DMS53 (cell line): ENCODE data around the gene LPP.

Experiments
- DNase-seq: peaks from one replicate; lab custom pipeline; 2025; lab: John Stamatoyannopoulos, UW

The LPP gene

GRCh38 chr3:188916934-188917401 is 763.0 kb downstream of the LPP start:
- no peak for DNase-seq

- no peak for DNase-seq
These were observed 764.1 kb downstream of the LPP start for GRCh38 chr3:188918093-188918492.

GRCh38 chr3:188923671-188924070 is 769.7 kb downstream of the LPP start:
- DNase-seq, result no peak

- no peak for DNase-seq
These were observed 771.4 kb downstream of the LPP start for GRCh38 chr3:188925376-188925775.

GRCh38 chr3:188926111-188926510 is 772.2 kb downstream of the LPP start:
- DNase-seq, result no peak

DNA sequence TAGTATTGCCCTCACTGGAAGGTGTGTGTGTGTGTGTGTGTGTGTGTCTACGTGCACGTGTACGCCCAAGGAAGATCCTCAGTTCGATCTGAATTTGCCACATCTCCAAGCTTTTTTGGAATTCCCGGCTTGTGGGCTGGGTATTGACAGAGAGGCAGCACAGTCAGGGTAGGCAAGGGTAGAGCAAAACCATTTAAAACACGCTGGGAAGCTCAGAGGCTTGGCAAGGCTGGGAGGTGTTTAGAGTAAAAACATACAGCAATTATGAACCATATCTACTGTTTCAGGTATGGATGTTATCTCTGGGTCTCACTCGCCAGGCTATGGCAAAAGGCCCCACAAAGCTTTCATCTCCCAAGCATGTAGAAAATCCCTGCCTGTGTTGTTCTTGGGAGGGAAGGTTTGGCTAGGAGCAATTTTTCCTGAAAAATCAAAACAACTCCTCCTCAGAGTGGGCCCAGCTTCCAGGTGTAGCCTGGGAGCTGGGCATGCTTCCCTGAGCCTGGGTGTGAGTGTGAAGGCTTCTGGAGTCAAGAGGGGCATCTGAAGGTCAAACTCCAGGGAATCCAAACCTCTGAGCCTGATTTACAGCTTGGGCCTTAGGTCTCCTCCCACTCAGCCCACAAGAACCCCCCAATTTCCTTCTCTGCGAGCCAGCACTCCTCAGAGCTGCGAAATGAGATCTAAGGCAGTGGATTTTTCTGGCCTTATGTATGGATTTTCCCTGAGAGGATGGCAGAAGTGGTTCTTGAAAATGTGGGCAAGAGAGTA is 773.0 kb downstream of the LPP start:
- no peak for DNase-seq

GRCh38 chr3:188927971-188928370 is 774.0 kb downstream of the LPP start:
- no peak for DNase-seq

GRCh38 chr3:188929137-188929536 is 775.2 kb downstream of the LPP start:
- peak; percentile 63 for DNase-seq

- no peak for DNase-seq
These were observed 777.1 kb downstream of the LPP start for GRCh38 chr3:188931036-188931435.

DNA sequence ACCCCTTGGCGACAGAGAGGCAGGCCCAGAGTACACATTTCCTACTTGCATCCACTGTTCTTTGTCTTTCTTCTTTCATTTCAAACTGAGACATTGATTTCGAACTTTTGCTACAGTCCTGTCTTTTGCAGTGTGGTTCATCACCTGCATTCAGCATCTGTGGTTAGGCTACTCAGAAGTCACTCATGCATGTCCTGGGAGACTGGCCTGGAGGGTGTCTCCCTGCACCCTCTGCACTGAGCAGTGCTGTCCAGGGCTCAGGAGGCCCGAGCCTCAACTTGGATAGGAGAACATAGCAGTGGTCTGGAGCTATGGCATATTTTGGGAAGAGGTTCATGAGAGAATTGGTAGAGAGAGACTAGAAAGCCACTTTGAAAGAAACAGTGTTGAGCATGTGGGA is 777.6 kb downstream of the LPP start:
- DNase-seq, result peak; percentile 7

DNA sequence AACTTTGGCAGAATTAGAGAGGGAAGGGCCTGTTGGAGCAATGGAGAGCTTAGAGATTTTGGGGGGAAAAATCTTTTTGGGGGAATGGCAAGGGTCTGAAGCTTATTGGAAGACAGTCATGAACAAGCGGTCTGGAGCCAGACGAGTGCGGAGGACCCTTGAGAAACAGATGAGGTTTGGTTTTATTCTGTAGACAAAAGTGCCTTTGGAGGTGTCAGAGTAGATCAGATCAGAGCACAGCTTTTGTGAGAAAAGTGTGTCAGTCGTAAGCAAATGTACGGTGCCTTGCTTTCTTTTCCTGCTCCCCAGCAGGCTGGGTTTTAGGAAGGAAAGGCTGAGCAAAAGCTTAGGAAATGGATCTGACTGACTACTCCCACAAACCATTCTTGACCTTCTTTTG is 781.0 kb downstream of the LPP start:
- no peak for DNase-seq

DNA sequence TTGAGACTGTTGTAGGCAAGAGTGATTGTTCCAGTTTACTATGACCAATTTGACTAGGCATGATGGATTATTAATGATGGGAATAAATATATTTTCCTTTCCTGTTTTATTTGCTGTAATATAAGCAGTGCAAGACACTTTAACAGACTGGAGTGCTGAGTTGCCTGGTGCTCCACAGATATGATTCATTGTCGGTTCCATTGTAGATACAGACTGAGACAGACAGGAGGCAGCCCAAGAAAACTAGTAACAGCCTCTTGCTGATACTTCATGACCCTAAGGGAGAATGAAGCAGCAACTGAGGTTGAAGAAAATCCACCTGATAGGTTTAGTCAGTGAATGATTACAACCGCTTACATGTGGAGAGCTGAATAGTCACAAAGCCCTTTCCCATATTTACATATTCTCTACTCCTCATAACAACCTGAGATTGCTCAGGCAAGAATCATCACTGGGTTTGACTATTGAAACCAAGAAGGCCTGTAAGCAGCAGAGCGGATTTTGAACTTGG is 782.7 kb downstream of the LPP start:
- no peak for DNase-seq

DNA sequence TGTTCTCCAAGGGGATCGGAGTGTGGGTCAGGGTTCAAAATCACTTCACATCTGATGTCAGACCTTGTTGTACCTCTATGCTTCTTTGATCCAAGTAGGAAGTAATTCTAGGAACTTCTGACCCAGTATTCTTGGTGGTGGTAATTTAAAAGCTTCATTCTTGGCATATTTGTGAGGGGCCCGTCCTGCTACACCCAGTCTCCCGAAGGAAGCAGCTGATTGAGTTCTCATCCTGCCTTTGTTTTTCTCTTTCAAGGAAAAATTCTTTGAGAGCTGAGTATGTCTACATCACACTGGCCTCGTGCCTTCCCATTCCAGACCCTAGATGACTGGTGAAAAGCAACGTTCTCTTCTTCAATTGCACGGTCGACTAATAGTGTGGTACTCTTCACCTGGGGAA is 783.4 kb downstream of the LPP start:
- DNase-seq, result no peak

- DNase-seq, result no peak
These were observed 785.0 kb downstream of the LPP start for GRCh38 chr3:188938999-188939398.

- no peak for DNase-seq
These were observed 786.0 kb downstream of the LPP start for GRCh38 chr3:188939814-188940572.
